Ovary (tissue), 3 donors: ENCODE measurements around the gene POMZP3.
"Not testable (repeated sequence)": the region's sequence is repeated elsewhere in the genome, so short reads cannot be mapped to it uniquely, and the experiment has no call there.

Source experiments
- EP300 ChIP-seq: sonication (generic); formaldehyde crosslinking; IDR thresholded peaks from one replicate; pipeline ENCODE4 v1.6.1; 2017; ENCODE audit warnings: antibody characterized with exemption
- POLR2A ChIP-seq: fragments of 450-650 bp; IDR thresholded peaks from one replicate; pipeline ENCODE4 v1.6.1; 2017; ENCODE audit warnings: antibody characterized with exemption, mild to moderate bottlenecking, moderate library complexity
- TF ChIP-seq, protein P1 (sequence below), 3 donors: fragments of 450-650 bp in 2 of 3; fragments of 200-600 bp in 1 of 3; IDR thresholded peaks; one replicate each; pipeline versions ENCODE4 v1.5.1 to v1.8.0; 2016 to 2022; ENCODE audit warnings: antibody characterized with exemption in 3 of 3, mild to moderate bottlenecking in 1 of 3
- donor health status: DM: no; HTN: no; CAD: no.

DNA sequence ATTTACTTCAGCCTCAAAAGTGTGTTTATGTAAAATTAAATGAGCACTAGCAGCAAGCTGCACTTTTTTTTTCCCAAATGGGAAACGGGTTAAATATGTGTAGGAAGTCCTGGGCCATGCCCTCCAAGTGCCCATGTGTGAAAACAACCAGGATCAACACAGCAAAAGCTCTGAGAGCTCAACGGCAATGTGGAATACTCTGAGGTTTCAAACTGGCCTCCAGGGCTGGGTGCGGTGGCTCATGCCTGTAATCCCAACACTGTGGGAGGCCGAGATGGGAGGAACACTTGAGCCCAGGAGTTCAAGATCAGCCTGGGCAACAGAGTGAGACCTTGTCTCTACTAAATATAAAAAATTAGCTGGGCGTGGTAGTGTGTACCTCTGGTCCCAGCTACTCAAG lies 15.5 kb upstream of the POMZP3 start:
- not testable (repeated sequence) for TF ChIP-seq POLR2A, EP300
- TF ChIP-seq, protein P1, sequence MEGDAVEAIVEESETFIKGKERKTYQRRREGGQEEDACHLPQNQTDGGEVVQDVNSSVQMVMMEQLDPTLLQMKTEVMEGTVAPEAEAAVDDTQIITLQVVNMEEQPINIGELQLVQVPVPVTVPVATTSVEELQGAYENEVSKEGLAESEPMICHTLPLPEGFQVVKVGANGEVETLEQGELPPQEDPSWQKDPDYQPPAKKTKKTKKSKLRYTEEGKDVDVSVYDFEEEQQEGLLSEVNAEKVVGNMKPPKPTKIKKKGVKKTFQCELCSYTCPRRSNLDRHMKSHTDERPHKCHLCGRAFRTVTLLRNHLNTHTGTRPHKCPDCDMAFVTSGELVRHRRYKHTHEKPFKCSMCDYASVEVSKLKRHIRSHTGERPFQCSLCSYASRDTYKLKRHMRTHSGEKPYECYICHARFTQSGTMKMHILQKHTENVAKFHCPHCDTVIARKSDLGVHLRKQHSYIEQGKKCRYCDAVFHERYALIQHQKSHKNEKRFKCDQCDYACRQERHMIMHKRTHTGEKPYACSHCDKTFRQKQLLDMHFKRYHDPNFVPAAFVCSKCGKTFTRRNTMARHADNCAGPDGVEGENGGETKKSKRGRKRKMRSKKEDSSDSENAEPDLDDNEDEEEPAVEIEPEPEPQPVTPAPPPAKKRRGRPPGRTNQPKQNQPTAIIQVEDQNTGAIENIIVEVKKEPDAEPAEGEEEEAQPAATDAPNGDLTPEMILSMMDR (IDR thresholded peaks at IDR 0.05): not testable (repeated sequence)
